AG04450 (cell line): ENCODE results near the gene CCL4. TPM values are rescaled to one million over a fixed set of nuclear protein-coding genes. Genes with fewer than 3 reads are reported as not detected.

ENCODE experiments used
- CTCF ChIA-PET: fragments of 300-600, 350-600 bp; formaldehyde crosslinking; extraction: SDS; loops from one replicate; lab custom pipeline; 2022; ENCODE audit warnings: antibody characterized with exemption, inconsistent platforms; lab: Charles Lee
- POLR2A ChIA-PET: fragments of 350-600 bp; formaldehyde crosslinking; extraction: SDS; loops from one replicate; lab custom pipeline; 2021; ENCODE audit warnings: antibody characterized with exemption, inconsistent platforms; lab: Yijun Ruan, JAX
- DNase-seq: peaks from one replicate; pipeline ENCODE4 v3.0.0-alpha.2; 2011; ENCODE audit warnings: low read depth, low spot score
- H3K27ac ChIP-seq: one replicate; pipeline ENCODE4 v1.5.1; 2012; ENCODE audit warnings: low read depth, low read length, control low read depth
- H3K27me3 ChIP-seq: one replicate; pipeline ENCODE4 v1.6.0; 2012; ENCODE audit warnings: low read length; ENCODE audit not compliant: control insufficient read depth, insufficient read depth
- H3K4me3 ChIP-seq: 2 replicates; pipeline ENCODE4 v1.5.1; 2011; ENCODE audit warnings: mild to moderate bottlenecking, low read depth, low read length, control low read depth
- H3K9me3 ChIP-seq: 2 replicates; pipeline ENCODE4 v1.5.1; 2012; ENCODE audit warnings: low read length; ENCODE audit not compliant: control insufficient read depth, insufficient read depth
- CTCF ChIP-seq: IDR thresholded peaks from 2 replicates; pipeline ENCODE4 v1.5.1; 2011; ENCODE audit warnings: low read depth, low read length, control low read depth, inconsistent platforms
- polyA plus RNA-seq: library from polyadenylated mRNA; depleted of rRNA; stranded (reverse); fragments of >200 nt; gene quantifications from 2 replicates; pipeline ENCODE4 v1.2.3, GENCODE V29; 2011

Gene CCL4
- polyA plus RNA-seq, 1 experiment = not detected

GRCh38 chr17:36142806-36143205 lies 39.2 kb downstream of the CCL4 start:
- no peak for TF ChIP-seq CTCF
- DNase-seq = no peak
- Histone ChIP-seq H3K4me3 (no peak overlapping the region), H3K27ac (no peak overlapping the region), H3K9me3 (no peaks in the 10 kb centered on the region), H3K27me3 (peaks cover 2% of the 10 kb centered on the region)
- ChIA-PET CTCF (interaction anchor here (1.5 kb wide), 1 partner anchor 173 kb away, joined by 6 read pairs; no protein-coding TSS in a partner anchor), POLR2A (no interaction called here)

- ChIA-PET POLR2A (no interaction called here), CTCF (interaction anchor here (1.5 kb wide), 1 partner anchor 175 kb away, joined by 6 read pairs; no protein-coding TSS in a partner anchor)
- Histone ChIP-seq H3K4me3 (no peak overlapping the region), H3K27me3 (peaks cover 2% of the 10 kb centered on the region), H3K27ac (no peak overlapping the region), H3K9me3 (no peaks in the 10 kb centered on the region)
- no peak for DNase-seq
- no peak for TF ChIP-seq CTCF
Observed at GRCh38 chr17:36144014-36144413, 40.4 kb downstream of the CCL4 start.

GRCh38 chr17:36144981-36145729 lies 41.5 kb downstream of the CCL4 start:
- no peak for TF ChIP-seq CTCF
- DNase-seq = no peak
- Histone ChIP-seq H3K27ac (no peak overlapping the region), H3K9me3 (no peaks in the 10 kb centered on the region), H3K4me3 (no peak overlapping the region), H3K27me3 (peaks cover 5% of the 10 kb centered on the region)
- ChIA-PET POLR2A (no interaction called here), CTCF (interaction anchor here (6.7 kb wide), 1 partner anchor 174 kb away, joined by 111 read pairs; no protein-coding TSS in a partner anchor)

- POLR2A ChIA-PET = no interaction called here
- CTCF ChIA-PET = interaction anchor here (0.6 to 6.7 kb wide), 8 partner anchors 12 to 298 kb away, joined by 3 to 111 read pairs (median 8); no protein-coding TSS in a partner anchor
Observed at GRCh38 chr17:36147601-36148000, 44.0 kb downstream of the CCL4 start.

More at GRCh38 chr17:36147601-36148000, 44.0 kb downstream of the CCL4 start:
- Histone ChIP-seq H3K4me3 (no peak overlapping the region), H3K9me3 (no peaks in the 10 kb centered on the region), H3K27ac (no peak overlapping the region), H3K27me3 (peaks cover 8% of the 10 kb centered on the region)
- no peak for DNase-seq
- TF ChIP-seq CTCF = no peak
